NCI-H146 (cell line): ENCODE results near the gene TRABD2A.
"Not testable (repeated sequence)": the region's sequence is repeated elsewhere in the genome, so short reads cannot be mapped to it uniquely, and the experiment has no call there.

ENCODE experiments used
- DNase-seq: peaks from one replicate; lab custom pipeline; 2025; lab: John Stamatoyannopoulos, UW

Gene TRABD2A

GRCh38 chr2:84778911-84779690 is 101.8 kb downstream of the TRABD2A start:
- no peak for DNase-seq

GRCh38 chr2:84776011-84776410 is 104.9 kb downstream of the TRABD2A start:
- no peak for DNase-seq

- not testable (repeated sequence) for DNase-seq
Observed at GRCh38 chr2:84773562-84773961, 107.3 kb downstream of the TRABD2A start.
